ENCODE measurements around the gene SH3RF3.

DNA sequence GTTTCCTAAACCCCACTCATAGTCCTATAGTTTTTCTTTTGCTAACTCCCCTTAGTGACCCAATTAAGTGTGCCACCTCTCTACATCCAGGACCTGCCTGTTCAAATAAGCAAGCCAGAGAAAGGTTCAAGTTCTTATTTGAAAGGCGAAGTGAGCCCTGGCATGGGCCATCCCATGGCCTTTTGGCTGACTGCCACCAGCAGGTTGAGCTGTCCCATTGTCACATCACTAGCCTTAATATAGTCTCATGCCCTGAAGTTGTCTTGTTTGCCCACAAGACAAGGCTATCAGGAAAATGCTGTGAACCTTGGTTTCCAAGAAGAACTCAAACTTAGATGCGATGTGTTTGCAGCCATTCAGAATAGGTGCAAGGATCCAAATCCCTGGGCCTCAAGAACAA, 158.8 kb downstream of the SH3RF3 start:
- TF ChIP-seq, protein P1, sequence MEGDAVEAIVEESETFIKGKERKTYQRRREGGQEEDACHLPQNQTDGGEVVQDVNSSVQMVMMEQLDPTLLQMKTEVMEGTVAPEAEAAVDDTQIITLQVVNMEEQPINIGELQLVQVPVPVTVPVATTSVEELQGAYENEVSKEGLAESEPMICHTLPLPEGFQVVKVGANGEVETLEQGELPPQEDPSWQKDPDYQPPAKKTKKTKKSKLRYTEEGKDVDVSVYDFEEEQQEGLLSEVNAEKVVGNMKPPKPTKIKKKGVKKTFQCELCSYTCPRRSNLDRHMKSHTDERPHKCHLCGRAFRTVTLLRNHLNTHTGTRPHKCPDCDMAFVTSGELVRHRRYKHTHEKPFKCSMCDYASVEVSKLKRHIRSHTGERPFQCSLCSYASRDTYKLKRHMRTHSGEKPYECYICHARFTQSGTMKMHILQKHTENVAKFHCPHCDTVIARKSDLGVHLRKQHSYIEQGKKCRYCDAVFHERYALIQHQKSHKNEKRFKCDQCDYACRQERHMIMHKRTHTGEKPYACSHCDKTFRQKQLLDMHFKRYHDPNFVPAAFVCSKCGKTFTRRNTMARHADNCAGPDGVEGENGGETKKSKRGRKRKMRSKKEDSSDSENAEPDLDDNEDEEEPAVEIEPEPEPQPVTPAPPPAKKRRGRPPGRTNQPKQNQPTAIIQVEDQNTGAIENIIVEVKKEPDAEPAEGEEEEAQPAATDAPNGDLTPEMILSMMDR (IDR thresholded peaks at IDR 0.05), result no peak
- TF ChIP-seq POLR2AphosphoS5 (IDR thresholded peaks at IDR 0.05) (no peak), POLR2A (IDR thresholded peaks at IDR 0.05) (no peak)

All from breast epithelium (tissue), 3 donors.